Endothelial cell of umbilical vein (primary cell): ENCODE data around the gene FBXO7.

Experiments used
- CTCF ChIP-seq, 2 donors: IDR thresholded peaks; 1 replicate in 1 of 2; 2 replicates in 1 of 2; pipeline ENCODE4 v1.5.1; 2011; ENCODE audit warnings: low read length in 2 of 2, mild to moderate bottlenecking in 2 of 2, moderate library complexity in 2 of 2, control low read depth in 1 of 2, inconsistent platforms in 1 of 2, low read depth in 1 of 2; ENCODE audit not compliant: insufficient read depth in 1 of 2; ENCODE audit errors: extremely low read depth in 1 of 2
- MYC ChIP-seq: IDR thresholded peaks from one replicate; pipeline ENCODE4 v1.6.1; 2011; ENCODE audit warnings: mild to moderate bottlenecking, low read depth, low read length
- POLR2AphosphoS5 ChIP-seq: IDR thresholded peaks from 2 replicates; pipeline ENCODE4 v1.6.1; 2012; ENCODE audit warnings: low read depth, mild to moderate bottlenecking, control low read depth, low read length, moderate library complexity; ENCODE audit not compliant: insufficient read depth

GRCh38 chr22:32528316-32528715, 53.7 kb downstream of the FBXO7 start:
- TF ChIP-seq MYC (no peak), POLR2AphosphoS5 (no peak), CTCF (IDR thresholded peaks at IDR 0.05; ENCODE audit: extremely low read depth in 1 of 2, insufficient read depth in 1 of 2, low read depth in 1 of 2, low read length in 2 of 2) (no peak)
